OCI-LY7 (cell line): ENCODE data around the gene UGP2.

Source experiments
- CTCF ChIP-seq: fragments of 200-600 bp; sonication (generic); conservative IDR thresholded peaks from 2 replicates; pipeline ENCODE4 v1.5.1; 2014; ENCODE audit warnings: mild to moderate bottlenecking, antibody characterized with exemption, low read length, moderate library complexity, mixed read lengths
- EZH2phosphoT487 ChIP-seq: fragments of 200-600 bp; sonication (generic); IDR thresholded peaks from 2 replicates; pipeline ENCODE4 v1.6.1; 2018; ENCODE audit warnings: low read depth, borderline replicate concordance, mild to moderate bottlenecking, mixed run types, antibody characterized with exemption, low read length, moderate library complexity, mixed read lengths

GRCh38 chr2:63853527-63854310, 12.0 kb downstream of the UGP2 start:
- TF ChIP-seq CTCF, result no peak
- TF ChIP-seq EZH2phosphoT487, result no peak
